Gastroesophageal sphincter (tissue), 3 donors: ENCODE results near the gene ARID1A.

ENCODE experiments used
- CTCF ChIP-seq, 4 experiments: fragments of 200-600 bp in 2 of 4; fragments of 450-650 bp in 2 of 4; sonication (generic) in 1 of 4; IDR thresholded peaks; one replicate each; pipeline ENCODE4 v1.5.1; 2017 to 2019; ENCODE audit warnings: antibody characterized with exemption in 4 of 4, mild to moderate bottlenecking in 2 of 4, moderate library complexity in 2 of 4
- EP300 ChIP-seq: sonication (generic); formaldehyde crosslinking; IDR thresholded peaks from one replicate; pipeline ENCODE4 v1.6.1; 2017; ENCODE audit warnings: antibody characterized with exemption, mild to moderate bottlenecking
- POLR2A ChIP-seq, 2 donors: fragments of 450-650 bp; IDR thresholded peaks; one replicate each; pipeline ENCODE4 v1.6.1; 2017; ENCODE audit warnings: antibody characterized with exemption in 2 of 2, mild to moderate bottlenecking in 2 of 2, moderate library complexity in 1 of 2
- POLR2AphosphoS5 ChIP-seq: sonication (generic); formaldehyde crosslinking; IDR thresholded peaks from one replicate; pipeline ENCODE4 v1.6.1; 2017; ENCODE audit warnings: antibody characterized with exemption

GRCh38 chr1:26789931-26790330 is 94.1 kb downstream of the ARID1A start:
- TF ChIP-seq CTCF (IDR thresholded peaks at IDR 0.05) (no peak), POLR2A (IDR thresholded peaks at IDR 0.05) (no peak), POLR2AphosphoS5 (no peak), EP300 (no peak)
